ENCODE results near the gene KRT74. TPM values are rescaled to one million over a fixed set of nuclear protein-coding genes. Genes with fewer than 3 reads are reported as not detected.
"Not testable (repeated sequence)": the region's sequence is repeated elsewhere in the genome, so short reads cannot be mapped to it uniquely, and the experiment has no call there.

KRT74 gene
- total RNA-seq, 1 donor from 2014 or later, result not detected

DNA sequence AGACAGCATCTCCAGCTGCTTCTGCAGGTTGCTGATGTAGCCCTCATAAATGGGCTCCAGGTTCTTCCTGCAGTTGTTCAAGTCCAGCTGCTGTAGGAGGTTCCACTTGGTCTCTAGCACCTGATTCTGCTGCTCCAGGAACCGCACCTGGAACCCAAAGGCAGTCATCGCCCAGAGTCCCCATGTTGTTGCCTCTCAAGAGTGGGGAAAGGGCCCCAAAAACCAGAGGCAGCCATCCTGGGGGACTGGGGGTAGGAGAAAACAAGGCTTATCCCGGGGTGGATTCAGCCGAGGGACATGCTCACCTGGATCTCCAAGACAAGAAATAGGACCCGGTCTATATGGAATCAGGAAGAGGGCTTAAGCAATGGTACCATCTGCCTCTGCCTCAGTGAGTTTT is 25.3 kb upstream of the KRT74 start:
- no peak overlapping the region for H3K27ac Mint-ChIP-seq
- no peaks in the 10 kb centered on the region for H3K4me1 Mint-ChIP-seq
- ChIA-PET POLR2A (no interaction called here), CTCF (interaction anchor here (0.6 kb wide), 1 partner anchor 1754 kb away, joined by 3 read pairs; no protein-coding TSS in a partner anchor)
- no peaks in the 10 kb centered on the region for H3K36me3 Mint-ChIP-seq (ENCODE audit: low read depth)
- DNase-seq (no peak), ATAC-seq (ENCODE audit: low read depth) (no peak)
- peaks cover 20% of the 10 kb centered on the region for H3K27me3 Mint-ChIP-seq
- H3K4me3 Mint-ChIP-seq, result no peak overlapping the region
- TF ChIP-seq, protein P1, sequence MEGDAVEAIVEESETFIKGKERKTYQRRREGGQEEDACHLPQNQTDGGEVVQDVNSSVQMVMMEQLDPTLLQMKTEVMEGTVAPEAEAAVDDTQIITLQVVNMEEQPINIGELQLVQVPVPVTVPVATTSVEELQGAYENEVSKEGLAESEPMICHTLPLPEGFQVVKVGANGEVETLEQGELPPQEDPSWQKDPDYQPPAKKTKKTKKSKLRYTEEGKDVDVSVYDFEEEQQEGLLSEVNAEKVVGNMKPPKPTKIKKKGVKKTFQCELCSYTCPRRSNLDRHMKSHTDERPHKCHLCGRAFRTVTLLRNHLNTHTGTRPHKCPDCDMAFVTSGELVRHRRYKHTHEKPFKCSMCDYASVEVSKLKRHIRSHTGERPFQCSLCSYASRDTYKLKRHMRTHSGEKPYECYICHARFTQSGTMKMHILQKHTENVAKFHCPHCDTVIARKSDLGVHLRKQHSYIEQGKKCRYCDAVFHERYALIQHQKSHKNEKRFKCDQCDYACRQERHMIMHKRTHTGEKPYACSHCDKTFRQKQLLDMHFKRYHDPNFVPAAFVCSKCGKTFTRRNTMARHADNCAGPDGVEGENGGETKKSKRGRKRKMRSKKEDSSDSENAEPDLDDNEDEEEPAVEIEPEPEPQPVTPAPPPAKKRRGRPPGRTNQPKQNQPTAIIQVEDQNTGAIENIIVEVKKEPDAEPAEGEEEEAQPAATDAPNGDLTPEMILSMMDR (IDR thresholded peaks at IDR 0.05), result no peak
- intact Hi-C loops (cut with micrococcal nuclease), result loop anchor here (5.0 kb wide), 1 partner anchor 273 kb away; no protein-coding TSS in a partner anchor
- no peaks in the 10 kb centered on the region for H3K9me3 Mint-ChIP-seq

DNA sequence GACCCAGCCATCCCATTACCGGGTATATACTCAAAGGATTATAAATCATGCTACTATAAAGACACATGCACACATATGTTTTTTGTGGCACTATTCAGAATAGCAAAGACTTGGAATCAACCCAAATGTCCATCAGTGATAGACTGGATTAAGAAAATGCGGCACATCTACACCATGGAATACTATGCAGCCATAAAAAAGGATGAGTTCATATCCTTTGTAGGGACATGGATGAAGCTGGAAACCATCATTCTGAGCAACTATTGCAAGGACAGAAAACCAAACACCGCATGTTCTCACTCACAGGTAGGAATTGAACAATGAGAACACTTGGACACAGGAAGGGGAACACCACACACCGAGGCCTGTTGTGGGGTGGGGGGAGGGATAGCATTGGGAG is 20.6 kb upstream of the KRT74 start:
- POLR2A ChIA-PET; intact Hi-C loops (cut with micrococcal nuclease); H3K36me3 Mint-ChIP-seq (ENCODE audit: low read depth); H3K4me3 Mint-ChIP-seq; CTCF ChIA-PET; DNase-seq; H3K4me1 Mint-ChIP-seq; H3K9me3 Mint-ChIP-seq; H3K27ac Mint-ChIP-seq; H3K27me3 Mint-ChIP-seq; ATAC-seq (ENCODE audit: low read depth): not testable (repeated sequence)

DNA sequence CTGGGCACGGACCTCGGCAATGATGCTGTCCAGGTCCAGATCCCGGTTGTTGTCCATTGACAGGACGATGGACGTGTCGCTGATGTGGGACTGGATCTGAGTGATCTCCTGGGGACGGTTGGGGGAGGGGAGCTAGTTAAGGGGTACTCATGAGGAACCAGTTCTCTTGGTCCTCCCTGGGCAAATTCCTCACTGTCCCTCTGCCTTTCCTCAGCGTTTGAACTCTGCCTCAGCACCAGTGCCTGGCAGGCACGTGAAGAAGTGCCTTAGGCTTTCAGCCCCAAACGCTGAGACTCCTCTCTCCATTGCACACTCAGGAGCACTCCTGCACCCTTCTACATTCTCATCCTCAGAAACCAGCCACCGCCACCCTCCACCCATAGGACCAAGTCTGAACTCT is 17.9 kb upstream of the KRT74 start:
- TF ChIP-seq, protein P1 (IDR thresholded peaks at IDR 0.05), result no peak
- Mint-ChIP-seq H3K4me1 (no peaks in the 10 kb centered on the region), H3K27me3 (peaks cover 5% of the 10 kb centered on the region), H3K36me3 (ENCODE audit: low read depth) (no peaks in the 10 kb centered on the region), H3K27ac (no peak overlapping the region), H3K4me3 (no peak overlapping the region), H3K9me3 (no peaks in the 10 kb centered on the region)
- no peak for DNase-seq
- CTCF ChIA-PET, result no interaction called here
- POLR2A ChIA-PET, result no interaction called here
- ATAC-seq (ENCODE audit: low read depth), result no peak
- intact Hi-C loops (cut with micrococcal nuclease), result no loop called here

DNA sequence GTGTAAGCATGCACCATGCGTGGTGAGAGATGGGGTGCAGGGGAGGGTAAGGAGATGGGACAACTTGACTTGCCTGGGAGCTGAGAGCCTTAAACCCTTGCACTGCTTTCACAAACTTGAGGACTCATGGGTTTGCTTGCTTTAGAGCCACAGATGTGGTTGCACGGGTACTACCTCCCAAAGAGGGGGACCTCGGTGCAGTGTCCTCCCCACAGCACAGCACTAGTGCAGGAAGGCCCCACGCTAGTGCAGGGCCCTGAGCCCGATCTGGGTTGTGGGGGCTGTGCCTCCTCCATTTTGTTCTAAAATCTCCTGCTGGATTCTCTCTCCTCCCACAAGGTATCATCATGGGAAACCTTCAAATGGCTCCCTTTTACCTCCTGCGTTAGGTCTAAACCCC is 16.4 kb upstream of the KRT74 start:
- Mint-ChIP-seq H3K27me3 (peaks cover 5% of the 10 kb centered on the region), H3K27ac (no peak overlapping the region), H3K36me3 (ENCODE audit: low read depth) (no peaks in the 10 kb centered on the region), H3K4me1 (no peaks in the 10 kb centered on the region), H3K4me3 (no peak overlapping the region), H3K9me3 (no peaks in the 10 kb centered on the region)
- ChIA-PET POLR2A (no interaction called here), CTCF (no interaction called here)
- ATAC-seq (ENCODE audit: low read depth), result no peak
- no peak for DNase-seq
- TF ChIP-seq, protein P1 (IDR thresholded peaks at IDR 0.05), result no peak
- intact Hi-C loops (cut with micrococcal nuclease), result no loop called here

DNA sequence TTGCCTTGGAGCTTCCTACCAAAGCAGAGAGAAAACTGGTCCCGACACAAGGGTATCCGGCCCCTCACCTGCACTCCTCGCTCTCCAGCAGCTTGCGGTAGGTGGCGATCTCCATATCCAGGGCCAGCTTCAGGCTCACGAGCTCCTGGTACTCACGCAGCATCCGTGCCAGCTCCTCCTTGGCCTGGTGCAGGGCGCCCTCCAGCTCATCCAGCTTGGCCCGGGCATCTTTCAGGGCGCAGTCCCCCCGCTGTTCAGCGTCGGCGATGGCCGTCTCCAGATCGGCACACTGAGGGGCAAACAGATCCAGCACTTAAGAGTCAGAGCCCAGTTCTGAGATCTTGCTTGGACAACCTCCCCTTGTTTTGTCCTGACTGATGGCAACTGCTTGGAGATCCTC is 13.9 kb upstream of the KRT74 start:
- no peaks in the 10 kb centered on the region for H3K9me3 Mint-ChIP-seq
- TF ChIP-seq, protein P1 (IDR thresholded peaks at IDR 0.05), result no peak
- ChIA-PET CTCF (no interaction called here), POLR2A (no interaction called here)
- no peak for DNase-seq
- no peak overlapping the region for H3K4me3 Mint-ChIP-seq
- intact Hi-C loops (cut with micrococcal nuclease), result no loop called here
- no peak for ATAC-seq (ENCODE audit: low read depth)
- H3K27me3 Mint-ChIP-seq, result peaks cover 7% of the 10 kb centered on the region
- no peaks in the 10 kb centered on the region for H3K36me3 Mint-ChIP-seq (ENCODE audit: low read depth)
- no peaks in the 10 kb centered on the region for H3K4me1 Mint-ChIP-seq
- H3K27ac Mint-ChIP-seq, result no peak overlapping the region

DNA sequence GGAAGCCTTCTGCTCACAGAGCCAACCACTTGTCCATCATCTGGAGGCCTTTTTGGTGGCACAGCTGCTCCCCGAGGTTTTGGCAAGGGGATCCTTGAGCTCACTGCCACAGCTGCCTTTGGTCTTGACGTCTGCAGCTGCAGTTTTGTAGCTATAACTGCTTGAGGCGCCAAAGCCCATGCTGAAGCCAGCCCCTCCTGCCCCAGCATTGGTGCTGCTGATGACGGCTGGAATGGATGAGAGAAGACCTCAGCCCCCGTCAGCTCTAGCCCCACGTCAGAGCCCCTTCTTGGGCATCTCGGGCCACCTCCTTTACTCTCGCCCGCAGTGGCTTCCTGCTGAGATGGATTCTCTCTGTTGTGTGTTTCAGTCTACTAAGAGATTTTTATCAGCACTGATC is 12.3 kb upstream of the KRT74 start:
- ChIA-PET POLR2A (no interaction called here), CTCF (no interaction called here)
- peaks cover 2% of the 10 kb centered on the region for H3K27me3 Mint-ChIP-seq
- intact Hi-C loops (cut with micrococcal nuclease), result no loop called here
- no peak for ATAC-seq (ENCODE audit: low read depth)
- DNase-seq, result no peak
- no peak overlapping the region for H3K4me3 Mint-ChIP-seq
- no peaks in the 10 kb centered on the region for H3K4me1 Mint-ChIP-seq
- H3K36me3 Mint-ChIP-seq (ENCODE audit: low read depth), result no peaks in the 10 kb centered on the region
- H3K27ac Mint-ChIP-seq, result no peak overlapping the region
- no peaks in the 10 kb centered on the region for H3K9me3 Mint-ChIP-seq
- TF ChIP-seq, protein P1 (IDR thresholded peaks at IDR 0.05), result no peak
